Glutamatergic neuron (in vitro differentiated cells): ENCODE results near the gene TNFRSF6B. TPM values are rescaled to one million over a fixed set of nuclear protein-coding genes. Genes with fewer than 3 reads are reported as not detected.

Experiments
- DNase-seq: peaks from one replicate; pipeline ENCODE4 v3.0.0; 2022
- H3K27ac Mint-ChIP-seq: one replicate; pipeline ENCODE4 v1.8.0; 2020; ENCODE audit warnings: mild to moderate bottlenecking, mixed read lengths, inconsistent platforms; ENCODE audit not compliant: unreplicated experiment
- H3K27me3 Mint-ChIP-seq: one replicate; pipeline ENCODE4 v1.8.0; 2020; ENCODE audit warnings: mild to moderate bottlenecking, moderate library complexity, mixed read lengths, inconsistent platforms; ENCODE audit not compliant: unreplicated experiment
- H3K36me3 Mint-ChIP-seq: one replicate; pipeline ENCODE4 v1.8.0; 2020; ENCODE audit warnings: mild to moderate bottlenecking, mixed read lengths, inconsistent platforms; ENCODE audit not compliant: unreplicated experiment
- H3K4me1 Mint-ChIP-seq: one replicate; pipeline ENCODE4 v1.8.0; 2020; ENCODE audit warnings: mild to moderate bottlenecking, low read depth, mixed read lengths, inconsistent platforms; ENCODE audit not compliant: unreplicated experiment
- H3K4me3 Mint-ChIP-seq: one replicate; pipeline ENCODE4 v1.8.0; 2020; ENCODE audit warnings: mild to moderate bottlenecking, mixed read lengths, inconsistent platforms; ENCODE audit not compliant: unreplicated experiment
- H3K9me3 Mint-ChIP-seq: one replicate; pipeline ENCODE4 v1.8.0; 2020; ENCODE audit warnings: mild to moderate bottlenecking, moderate library complexity, mixed read lengths, inconsistent platforms; ENCODE audit not compliant: unreplicated experiment
- CTCF ChIP-seq: fragments of 200-600 bp; sonication (generic); IDR thresholded peaks from one replicate; pipeline ENCODE4 v1.5.0; 2021; ENCODE audit not compliant: partially characterized antibody, unreplicated experiment
- total RNA-seq: library from RNA; stranded (reverse); fragmentation: NEBNext Ultra II Directional; extraction: Animal tissue kit (Norgen Biotek cat#: 25700); gene quantifications from one replicate; pipeline ENCODE4 v1.2.1, GENCODE V29; 2021; ENCODE audit not compliant: unreplicated experiment

The TNFRSF6B gene
- total RNA-seq, 1 donor from 2014 or later = not detected

GRCh38 chr20:63705232-63706026 is 9.0 kb downstream of the TNFRSF6B start:
- Mint-ChIP-seq H3K4me1 (peaks cover 12% of the 10 kb centered on the region), H3K27ac (peak overlapping the region; percentile 44), H3K27me3 (peaks cover 11% of the 10 kb centered on the region), H3K4me3 (peak overlapping the region; percentile 65), H3K36me3 (peaks cover 2% of the 10 kb centered on the region), H3K9me3 (peaks cover 11% of the 10 kb centered on the region)
- DNase-seq = no peak
- TF ChIP-seq CTCF = no peak

- H3K36me3 Mint-ChIP-seq = peaks cover 4% of the 10 kb centered on the region
Observed at GRCh38 chr20:63706027-63706695, 9.7 kb downstream of the TNFRSF6B start.

GRCh38 chr20:63706852-63707557 is 10.6 kb downstream of the TNFRSF6B start:
- Mint-ChIP-seq H3K27me3 (peaks cover 11% of the 10 kb centered on the region), H3K4me1 (peaks cover 16% of the 10 kb centered on the region), H3K9me3 (peaks cover 11% of the 10 kb centered on the region), H3K27ac (peak overlapping the region; percentile 70), H3K36me3 (peaks cover 5% of the 10 kb centered on the region), H3K4me3 (peak overlapping the region; percentile 89)
- TF ChIP-seq CTCF = no peak
- DNase-seq = peak; percentile 66

More at GRCh38 chr20:63706027-63706695, 9.7 kb downstream of the TNFRSF6B start:
- H3K4me1 Mint-ChIP-seq = peaks cover 16% of the 10 kb centered on the region
- DNase-seq = no peak
- TF ChIP-seq CTCF = no peak
- H3K27ac Mint-ChIP-seq = peak overlapping the region; percentile 70
- peak overlapping the region; percentile 89 for H3K4me3 Mint-ChIP-seq
- peaks cover 11% of the 10 kb centered on the region for H3K9me3 Mint-ChIP-seq
- H3K27me3 Mint-ChIP-seq = peaks cover 11% of the 10 kb centered on the region

GRCh38 chr20:63707558-63708300 is 11.3 kb downstream of the TNFRSF6B start, which contains the start of the genes ARFRP1 and ZGPAT:
Gene ARFRP1, minus strand, starts transcription at chr20:63707976. Its CDS starts 885 bp downstream, at chr20:63707091.
Gene ZGPAT, plus strand, starts transcription at chr20:63708039. Its CDS starts 542 bp downstream, at chr20:63708581.
- peaks cover 16% of the 10 kb centered on the region for H3K4me1 Mint-ChIP-seq
- TF ChIP-seq CTCF = no peak
- peak; percentile 94 for DNase-seq
- peaks cover 11% of the 10 kb centered on the region for H3K27me3 Mint-ChIP-seq
- H3K36me3 Mint-ChIP-seq = peaks cover 12% of the 10 kb centered on the region
- peaks cover 8% of the 10 kb centered on the region for H3K9me3 Mint-ChIP-seq
- H3K4me3 Mint-ChIP-seq = peak within 1 kb of the TSS; percentile 96
- H3K27ac Mint-ChIP-seq = peak within 1 kb of the TSS; percentile 73
